ENCODE measurements around the gene OTOF.

OTOF gene

DNA sequence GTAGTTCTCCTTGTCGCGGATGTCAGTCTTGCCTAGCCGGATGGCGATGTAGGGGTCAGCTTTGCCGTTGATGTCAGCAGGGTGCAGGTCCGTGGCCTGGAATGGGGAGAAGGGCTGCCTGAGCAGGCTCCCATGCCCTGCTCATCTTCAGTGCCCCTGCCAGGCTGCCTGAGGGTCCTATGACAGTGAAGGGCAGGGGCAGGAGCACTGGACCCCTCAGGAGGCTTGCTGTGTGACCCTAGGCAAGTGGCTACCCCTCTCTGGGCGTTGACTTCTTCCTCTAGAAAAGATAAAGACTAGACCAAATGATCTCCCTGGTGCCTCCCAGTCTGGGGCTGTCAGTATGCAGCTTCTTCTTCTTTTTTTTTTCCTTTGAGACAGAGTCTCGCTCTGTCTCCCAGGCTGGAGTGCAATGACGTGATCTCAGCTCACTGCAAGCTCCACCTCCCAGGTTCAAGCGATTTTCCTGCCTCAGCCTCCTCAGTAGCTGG is 11.9 kb downstream of the OTOF start:
- TF ChIP-seq, protein P1, sequence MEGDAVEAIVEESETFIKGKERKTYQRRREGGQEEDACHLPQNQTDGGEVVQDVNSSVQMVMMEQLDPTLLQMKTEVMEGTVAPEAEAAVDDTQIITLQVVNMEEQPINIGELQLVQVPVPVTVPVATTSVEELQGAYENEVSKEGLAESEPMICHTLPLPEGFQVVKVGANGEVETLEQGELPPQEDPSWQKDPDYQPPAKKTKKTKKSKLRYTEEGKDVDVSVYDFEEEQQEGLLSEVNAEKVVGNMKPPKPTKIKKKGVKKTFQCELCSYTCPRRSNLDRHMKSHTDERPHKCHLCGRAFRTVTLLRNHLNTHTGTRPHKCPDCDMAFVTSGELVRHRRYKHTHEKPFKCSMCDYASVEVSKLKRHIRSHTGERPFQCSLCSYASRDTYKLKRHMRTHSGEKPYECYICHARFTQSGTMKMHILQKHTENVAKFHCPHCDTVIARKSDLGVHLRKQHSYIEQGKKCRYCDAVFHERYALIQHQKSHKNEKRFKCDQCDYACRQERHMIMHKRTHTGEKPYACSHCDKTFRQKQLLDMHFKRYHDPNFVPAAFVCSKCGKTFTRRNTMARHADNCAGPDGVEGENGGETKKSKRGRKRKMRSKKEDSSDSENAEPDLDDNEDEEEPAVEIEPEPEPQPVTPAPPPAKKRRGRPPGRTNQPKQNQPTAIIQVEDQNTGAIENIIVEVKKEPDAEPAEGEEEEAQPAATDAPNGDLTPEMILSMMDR (IDR thresholded peaks at IDR 0.05), result no peak
- DNase-seq (ENCODE audit: low spot score), result no peak
- no peak overlapping the region for H3K4me3 ChIP-seq

DNA sequence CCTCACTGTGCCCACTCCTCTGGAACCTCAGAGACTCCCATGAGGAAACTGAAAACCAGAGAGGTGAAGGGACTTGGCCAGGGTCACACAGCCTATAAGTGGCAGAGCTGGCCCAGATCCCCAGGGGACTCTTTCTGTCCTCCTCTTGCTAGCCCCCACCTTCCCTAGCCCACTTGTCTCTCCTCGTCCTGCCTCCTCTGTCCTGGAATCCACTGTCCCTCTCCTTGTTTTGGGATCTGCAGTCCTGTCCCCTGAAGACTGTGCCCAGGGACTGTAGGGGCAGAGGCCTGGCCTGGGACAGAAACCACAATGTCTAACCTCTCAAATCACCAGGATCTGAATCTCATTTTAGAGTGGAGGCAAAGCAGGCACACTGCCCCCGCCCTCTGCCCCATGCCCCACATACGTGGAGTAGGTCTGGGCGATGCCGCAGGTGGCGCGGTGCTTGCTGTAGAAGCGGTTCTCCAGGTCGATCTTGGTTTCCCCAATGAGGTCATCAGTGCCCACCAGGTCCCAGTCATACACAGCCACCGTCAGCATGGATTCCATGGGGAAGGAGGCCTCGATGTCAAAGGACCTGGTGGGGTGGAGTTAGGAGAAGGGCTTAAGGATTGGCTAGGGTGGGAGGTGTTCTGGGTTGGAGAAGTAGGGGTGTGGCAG is 12.5 kb downstream of the OTOF start:
- DNase-seq (ENCODE audit: low spot score), result no peak
- TF ChIP-seq, protein P1 (IDR thresholded peaks at IDR 0.05), result no peak
- Histone ChIP-seq H3K4me3 (no peak overlapping the region), H3K27ac (no peak overlapping the region)

More for the DNA sequence above, 11.9 kb downstream of the OTOF start:
- no peak overlapping the region for H3K27ac ChIP-seq

DNA sequence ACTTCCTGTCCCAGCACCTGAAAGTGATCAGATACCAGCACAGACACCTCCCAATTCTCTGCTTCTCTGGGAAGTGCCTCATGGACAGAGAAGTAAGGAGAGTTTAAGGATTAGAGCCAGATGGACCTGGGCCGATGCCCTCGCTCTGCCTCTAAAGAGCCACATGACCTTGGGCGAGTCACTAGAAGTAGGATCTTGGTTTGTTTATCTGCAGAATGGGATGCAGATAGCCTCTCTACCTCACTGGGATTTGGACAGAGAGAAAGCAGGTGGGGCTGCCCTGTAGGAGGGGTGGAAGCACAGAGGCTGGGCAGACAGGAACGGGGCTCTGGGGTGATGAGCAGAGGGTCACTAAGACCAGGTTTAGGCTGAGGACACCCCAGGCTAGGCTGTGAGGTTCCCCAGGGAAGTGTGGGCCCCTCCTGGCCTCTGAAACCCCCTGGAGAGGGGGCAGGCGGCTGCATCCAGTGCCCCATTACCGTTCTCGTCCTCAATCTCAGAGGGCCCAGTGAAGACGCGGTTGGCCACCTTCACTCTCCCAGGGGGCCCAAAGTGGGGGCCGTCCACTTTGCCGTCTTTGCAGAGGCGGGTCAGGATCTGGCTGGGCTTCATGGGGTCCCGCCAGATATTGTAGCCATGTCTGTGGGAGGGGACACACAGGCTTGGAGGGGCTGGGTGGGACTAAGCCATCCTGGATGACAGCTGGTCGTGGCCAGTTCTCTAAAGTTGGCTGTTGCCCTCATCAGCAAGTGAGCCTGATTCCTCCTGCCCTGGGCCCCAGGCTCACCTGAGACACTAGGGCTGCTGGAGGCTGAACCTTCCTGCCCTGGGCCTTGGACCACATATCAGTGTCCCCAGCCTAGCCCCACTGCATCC is 13.3 kb downstream of the OTOF start:
- Histone ChIP-seq H3K4me3 (no peak overlapping the region), H3K27ac (no peak overlapping the region)
- DNase-seq (ENCODE audit: low spot score), result no peak
- TF ChIP-seq, protein P1 (IDR thresholded peaks at IDR 0.05), result no peak

DNA sequence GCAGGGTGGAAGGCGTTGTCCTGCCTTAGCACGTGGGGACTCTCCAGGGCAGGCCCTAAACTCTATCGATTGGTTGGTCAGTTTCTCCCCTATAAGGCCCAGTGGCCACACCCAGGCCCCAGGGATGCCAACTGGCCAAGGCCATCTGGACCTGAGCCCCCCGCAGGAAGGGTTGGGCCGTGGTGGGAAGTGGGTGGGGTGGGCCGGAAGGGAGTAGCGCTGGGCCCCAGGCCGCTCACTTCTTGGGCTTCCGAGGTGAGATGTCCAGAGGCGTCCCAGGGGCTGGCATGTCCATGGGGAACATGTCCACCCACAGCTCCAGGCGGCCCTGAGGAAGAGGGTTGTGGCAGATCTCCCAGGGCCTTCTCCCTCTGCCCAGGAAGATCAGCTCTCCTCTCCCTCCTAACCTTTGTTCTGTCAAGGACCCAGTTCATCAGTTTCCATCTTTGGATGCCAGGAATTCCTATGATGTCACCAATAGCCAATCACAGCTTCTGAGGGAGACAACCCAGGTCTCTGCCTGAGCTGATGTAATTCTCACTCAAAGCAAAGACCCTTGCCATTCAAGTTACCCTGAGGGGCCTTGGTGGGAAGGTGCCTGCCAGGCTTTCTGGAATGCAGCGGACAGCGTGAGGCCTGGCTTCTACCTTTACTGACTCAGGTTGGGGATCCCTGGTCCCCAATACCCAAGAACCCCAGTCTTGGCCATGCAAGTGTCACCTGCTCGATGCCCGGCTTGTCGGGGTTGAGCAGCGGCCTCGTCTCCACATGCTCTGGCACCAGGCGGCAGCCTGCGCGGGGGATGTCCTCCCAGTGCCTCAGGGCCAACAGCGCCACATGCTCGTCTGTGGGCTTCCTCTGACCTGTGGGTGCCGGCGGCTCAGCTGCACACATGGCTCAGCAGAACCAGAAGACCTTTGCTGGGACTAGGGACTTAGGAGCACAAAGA is 14.4 kb downstream of the OTOF start:
- H3K27ac ChIP-seq, result no peak overlapping the region
- DNase-seq (ENCODE audit: low spot score), result no peak
- TF ChIP-seq, protein P1 (IDR thresholded peaks at IDR 0.05), result no peak
- no peak overlapping the region for H3K4me3 ChIP-seq

DNA sequence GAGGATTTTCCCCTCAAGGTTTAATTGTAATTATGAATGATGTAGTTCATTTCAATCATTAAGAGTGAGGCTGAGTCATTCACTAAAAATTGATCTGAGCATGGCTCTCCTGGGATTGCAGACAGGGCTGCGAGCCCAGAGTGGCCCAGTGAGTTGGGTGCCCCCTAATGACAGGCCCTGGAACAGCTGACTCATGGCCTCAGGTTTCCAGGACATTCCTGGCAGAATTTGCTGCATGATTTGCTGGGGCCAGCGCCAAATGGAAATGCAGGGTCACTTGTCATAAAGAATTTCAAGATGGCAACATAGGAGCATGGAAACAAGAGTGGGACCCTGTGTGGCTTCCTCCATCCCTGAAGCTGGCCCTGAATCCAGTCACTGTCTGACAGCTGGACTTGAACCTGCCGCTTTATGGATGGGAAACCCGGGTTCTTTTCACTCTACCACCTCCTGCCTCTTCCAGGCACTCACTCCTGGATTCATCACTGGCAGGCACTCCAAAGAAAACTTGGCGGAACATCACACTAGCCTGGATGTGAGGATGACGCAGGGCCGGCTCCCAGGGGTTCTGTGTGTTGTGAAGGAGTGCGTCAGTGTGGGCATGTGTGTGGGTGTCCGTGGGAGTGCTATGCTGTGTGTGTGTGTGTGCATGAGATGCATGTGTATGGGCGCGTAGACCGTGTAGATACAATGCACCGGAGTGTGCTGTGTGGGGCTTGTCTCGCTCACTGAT is 15.2 kb downstream of the OTOF start:
- TF ChIP-seq, protein P1 (IDR thresholded peaks at IDR 0.05), result no peak
- Histone ChIP-seq H3K27ac (no peak overlapping the region), H3K4me3 (no peak overlapping the region)
- DNase-seq (ENCODE audit: low spot score), result no peak

DNA sequence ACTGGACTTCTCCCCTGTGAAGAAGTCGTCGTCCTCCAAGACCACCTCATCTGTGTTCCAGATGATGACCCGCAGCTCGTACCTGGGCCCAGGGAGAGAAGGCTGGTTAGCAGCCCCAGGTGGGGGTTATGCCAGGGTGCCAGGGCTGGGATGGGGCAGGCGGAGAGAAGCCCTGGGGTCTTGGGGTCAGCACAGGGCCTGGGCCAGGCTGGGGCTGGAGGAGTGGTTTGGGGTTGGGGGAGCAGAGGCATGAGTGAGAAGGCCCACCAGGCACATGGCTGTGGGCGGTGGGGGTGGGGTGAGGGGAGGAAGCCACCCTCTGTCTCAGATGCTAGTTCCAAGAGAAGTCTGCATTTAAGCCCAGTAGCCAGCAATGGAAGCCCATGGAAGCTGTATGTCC is 15.8 kb downstream of the OTOF start:
- Histone ChIP-seq H3K27ac (no peak overlapping the region), H3K4me3 (no peak overlapping the region)
- no peak for DNase-seq (ENCODE audit: low spot score)
- TF ChIP-seq, protein P1 (IDR thresholded peaks at IDR 0.05), result no peak

Measured in coronary artery (tissue), 2 donors.